Cardiac fibroblast (primary cell): ENCODE measurements around the gene GDF3.
"Not testable (repeated sequence)": the region's sequence is repeated elsewhere in the genome, so short reads cannot be mapped to it uniquely, and the experiment has no call there.

Source experiments
- DNase-seq, 2 donors: peaks; one replicate each; pipeline versions ENCODE4 v3.0.0 to v3.0.0-alpha.2; 2010; ENCODE audit warnings: low read depth in 2 of 2
- H3K4me3 ChIP-seq, 2 donors: replicated peaks in 1 of 2; 1 replicate in 1 of 2; 2 replicates in 1 of 2; pipeline ENCODE4 v1.5.1; 2011; ENCODE audit warnings: low read depth in 2 of 2, low read length in 2 of 2, mild to moderate bottlenecking in 2 of 2, moderate library complexity in 1 of 2
- TF ChIP-seq, protein P1 (sequence below): IDR thresholded peaks from one replicate; pipeline ENCODE4 v1.5.1; 2011; ENCODE audit warnings: low read depth, mild to moderate bottlenecking, low read length, inconsistent platforms

Gene GDF3

GRCh38 chr12:7695566-7696197 is at the start of gene GDF3:
Gene GDF3, minus strand, starts transcription at chr12:7695775. Its CDS starts 47 bp downstream, at chr12:7695728.
- no peak within 1 kb of the TSS for H3K4me3 ChIP-seq
- TF ChIP-seq, protein P1, sequence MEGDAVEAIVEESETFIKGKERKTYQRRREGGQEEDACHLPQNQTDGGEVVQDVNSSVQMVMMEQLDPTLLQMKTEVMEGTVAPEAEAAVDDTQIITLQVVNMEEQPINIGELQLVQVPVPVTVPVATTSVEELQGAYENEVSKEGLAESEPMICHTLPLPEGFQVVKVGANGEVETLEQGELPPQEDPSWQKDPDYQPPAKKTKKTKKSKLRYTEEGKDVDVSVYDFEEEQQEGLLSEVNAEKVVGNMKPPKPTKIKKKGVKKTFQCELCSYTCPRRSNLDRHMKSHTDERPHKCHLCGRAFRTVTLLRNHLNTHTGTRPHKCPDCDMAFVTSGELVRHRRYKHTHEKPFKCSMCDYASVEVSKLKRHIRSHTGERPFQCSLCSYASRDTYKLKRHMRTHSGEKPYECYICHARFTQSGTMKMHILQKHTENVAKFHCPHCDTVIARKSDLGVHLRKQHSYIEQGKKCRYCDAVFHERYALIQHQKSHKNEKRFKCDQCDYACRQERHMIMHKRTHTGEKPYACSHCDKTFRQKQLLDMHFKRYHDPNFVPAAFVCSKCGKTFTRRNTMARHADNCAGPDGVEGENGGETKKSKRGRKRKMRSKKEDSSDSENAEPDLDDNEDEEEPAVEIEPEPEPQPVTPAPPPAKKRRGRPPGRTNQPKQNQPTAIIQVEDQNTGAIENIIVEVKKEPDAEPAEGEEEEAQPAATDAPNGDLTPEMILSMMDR: no peak
- DNase-seq: peak; percentile 19 to 24

DNA sequence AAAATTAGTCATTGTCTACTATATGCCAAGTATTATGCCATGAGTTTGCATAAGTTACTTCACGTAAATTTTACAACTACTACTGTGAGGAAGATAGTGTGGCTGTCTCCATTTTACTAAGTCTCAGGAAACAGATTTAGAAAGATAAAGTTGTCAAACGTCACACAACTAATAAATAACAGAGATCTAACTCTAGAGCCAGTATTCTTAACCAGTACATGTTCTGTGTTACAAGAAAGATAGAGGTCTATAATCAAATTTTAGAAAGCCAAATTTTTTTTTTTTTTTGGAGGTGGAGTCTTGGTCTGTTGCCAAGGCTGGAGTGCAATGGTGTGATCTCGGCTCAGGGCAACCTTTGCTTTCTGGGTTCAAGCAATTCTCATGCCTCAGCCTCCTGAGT is 37.4 kb upstream of the GDF3 start:
- no peak for DNase-seq
- TF ChIP-seq, protein P1: no peak

DNA sequence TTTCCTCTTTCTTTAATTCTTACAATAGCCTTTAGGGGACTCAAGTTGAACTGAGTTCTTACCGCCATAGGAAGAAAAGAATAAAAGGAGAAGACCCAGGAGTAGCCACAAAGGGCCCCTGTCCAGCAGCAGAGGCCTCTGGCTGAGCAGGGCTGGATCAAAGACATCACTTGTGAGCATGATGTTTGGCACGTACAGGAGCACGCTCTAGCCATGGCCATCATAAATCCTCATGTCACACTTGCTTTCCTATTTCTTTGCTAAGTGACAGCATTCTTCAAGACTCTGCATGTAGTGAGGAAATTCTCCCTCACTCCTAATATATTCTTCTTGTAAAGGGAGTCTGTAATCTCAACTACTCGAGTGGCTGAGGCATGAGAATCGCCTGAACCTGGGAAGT is 35.9 kb upstream of the GDF3 start:
- no peak overlapping the region for H3K4me3 ChIP-seq
- DNase-seq: no peak
- TF ChIP-seq, protein P1: no peak

More for the DNA sequence above, 37.4 kb upstream of the GDF3 start:
- H3K4me3 ChIP-seq: no peak overlapping the region

GRCh38 chr12:7730984-7731383 is 35.4 kb upstream of the GDF3 start:
- H3K4me3 ChIP-seq, DNase-seq: not testable (repeated sequence)

- peak in 1 of 2 donors; percentile 1 for DNase-seq
- TF ChIP-seq, protein P1: no peak
- H3K4me3 ChIP-seq: no peak overlapping the region
These were observed 34.2 kb upstream of the GDF3 start for GRCh38 chr12:7729746-7730145.

- no peak for DNase-seq
- no peak overlapping the region for H3K4me3 ChIP-seq
- TF ChIP-seq, protein P1: no peak
These were observed 28.4 kb upstream of the GDF3 start for GRCh38 chr12:7723926-7724325.

DNA sequence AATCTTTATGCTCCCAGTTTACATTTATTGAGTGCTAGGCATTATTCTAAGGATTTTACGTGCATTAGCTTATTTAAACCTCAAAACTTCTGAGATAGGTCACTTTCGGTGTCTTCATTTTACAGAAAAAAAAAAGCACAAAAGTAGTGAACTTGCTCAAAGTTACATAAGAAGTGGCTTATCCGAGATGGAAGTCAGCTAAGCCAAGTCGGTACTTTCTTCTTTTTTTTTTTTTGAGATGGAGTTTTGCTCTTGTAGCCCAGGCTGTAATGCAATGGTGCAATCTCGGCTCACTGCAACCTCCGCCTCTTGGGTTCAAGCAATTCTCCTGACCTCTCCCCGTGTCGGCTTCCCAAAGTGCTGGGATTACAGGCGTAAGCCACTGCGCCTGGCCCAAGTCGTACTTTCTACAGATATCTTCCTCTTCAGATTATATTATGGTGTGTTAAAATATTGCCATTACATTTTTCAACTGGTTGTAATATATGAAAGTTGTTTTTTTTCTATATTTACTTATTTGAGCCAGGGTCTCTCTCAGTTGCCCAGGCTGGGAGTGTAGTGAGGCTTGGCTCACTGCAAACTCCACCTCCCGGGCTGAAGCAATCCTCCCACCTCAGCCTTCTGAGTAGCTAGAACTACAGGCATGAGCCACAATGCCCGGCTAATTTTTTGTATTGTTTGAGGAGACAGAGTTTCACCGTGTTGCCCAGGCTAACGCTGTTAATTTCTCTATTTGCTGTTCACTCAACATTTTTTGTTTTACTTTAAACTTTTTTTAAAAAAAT is 24.6 kb upstream of the GDF3 start:
- DNase-seq: no peak
- TF ChIP-seq, protein P1: no peak
- no peak overlapping the region for H3K4me3 ChIP-seq
